Fibroblast of lung (primary cell): ENCODE measurements around the gene UBE2E3. TPM values are rescaled to one million over a fixed set of nuclear protein-coding genes. Genes with fewer than 3 reads are reported as not detected.

Experiments used
- DNase-seq, 2 donors: peaks; one replicate each; pipeline versions ENCODE4 v3.0.0 to v3.0.0-alpha.2; 2010; ENCODE audit warnings: low read depth in 2 of 2
- H2AFZ ChIP-seq: 2 replicates; pipeline ENCODE4 v1.5.1; 2012; ENCODE audit warnings: low read length, control low read depth, inconsistent platforms
- H3K27ac ChIP-seq: 2 replicates; pipeline ENCODE4 v1.5.1; 2011; ENCODE audit warnings: low read length, control low read depth; ENCODE audit not compliant: insufficient read depth
- H3K27me3 ChIP-seq: 2 replicates; pipeline ENCODE4 v1.5.1; 2011; ENCODE audit warnings: mild to moderate bottlenecking, low read length; ENCODE audit not compliant: control insufficient read depth, insufficient read depth
- H3K36me3 ChIP-seq: 2 replicates; pipeline ENCODE4 v1.5.1; 2011; ENCODE audit warnings: low read length; ENCODE audit not compliant: control insufficient read depth, insufficient read depth
- H3K4me1 ChIP-seq: 2 replicates; pipeline ENCODE4 v1.5.1; 2011; ENCODE audit warnings: low read length; ENCODE audit not compliant: control insufficient read depth, insufficient read depth; ENCODE audit errors: extremely low read depth
- H3K4me2 ChIP-seq: 2 replicates; pipeline ENCODE4 v1.5.1; 2011; ENCODE audit warnings: low read length, control low read depth; ENCODE audit not compliant: insufficient read depth; ENCODE audit errors: extremely low read depth
- H3K4me3 ChIP-seq, 4 experiments: fragments of 200-600 bp in 1 of 4; sonication (generic) in 1 of 4; replicated peaks in 1 of 4; 2 replicates each; pipeline ENCODE4 v1.5.1; 2011 to 2016; ENCODE audit warnings: low read length in 4 of 4, low read depth in 3 of 4, mild to moderate bottlenecking in 3 of 4, control low read depth in 2 of 4, inconsistent platforms in 1 of 4, mixed read lengths in 1 of 4; ENCODE audit not compliant: insufficient read depth in 1 of 4; ENCODE audit errors: control extremely low read depth in 1 of 4
- H3K79me2 ChIP-seq: 2 replicates; pipeline ENCODE4 v1.5.1; 2012; ENCODE audit warnings: mild to moderate bottlenecking, low read length, inconsistent platforms; ENCODE audit not compliant: control insufficient read depth, insufficient read depth
- H3K9ac ChIP-seq: 2 replicates; pipeline ENCODE4 v1.5.1; 2011; ENCODE audit warnings: mild to moderate bottlenecking, low read length, control low read depth; ENCODE audit not compliant: insufficient read depth
- H3K9me3 ChIP-seq: 2 replicates; pipeline ENCODE4 v1.5.1; 2012; ENCODE audit warnings: low read depth, low read length; ENCODE audit not compliant: control insufficient read depth, insufficient read depth
- H4K20me1 ChIP-seq: 2 replicates; pipeline ENCODE4 v1.5.1; 2011; ENCODE audit warnings: low read length; ENCODE audit not compliant: control insufficient read depth, insufficient read depth; ENCODE audit errors: extremely low read depth
- CTCF ChIP-seq, 2 donors: IDR thresholded peaks in 1 of 2; conservative IDR thresholded peaks in 1 of 2; 1 replicate in 1 of 2; 2 replicates in 1 of 2; pipeline ENCODE4 v1.5.1; 2011 to 2012; ENCODE audit warnings: low read length in 2 of 2, control low read depth in 1 of 2, inconsistent platforms in 1 of 2, low read depth in 1 of 2, mild to moderate bottlenecking in 1 of 2
- EZH2 ChIP-seq: IDR thresholded peaks from 2 replicates; pipeline ENCODE4 v1.5.1; 2012; ENCODE audit warnings: low read length, control low read depth, mild to moderate bottlenecking; ENCODE audit errors: missing control alignments
- polyA plus RNA-seq, 2 donors: library from polyadenylated mRNA; depleted of rRNA in 1 of 2; stranded (reverse) in 1 of 2; unstranded in 1 of 2; fragments of >200 nt; gene quantifications; 2 replicates each; pipeline ENCODE4 v1.2.1, GENCODE V29; 2011 to 2012; ENCODE audit warnings: missing spikeins in 1 of 2
- total RNA-seq: library from RNA; depleted of rRNA; stranded (reverse); fragments of >200 nt; gene quantifications from 2 replicates; pipeline ENCODE4 v1.2.1, GENCODE V29; 2014

The UBE2E3 gene
- total and polyA plus RNA-seq, 2 donors (not counting 1 experiment from before 2014, with no cell fraction given), result 57.5 to 138 TPM

DNA sequence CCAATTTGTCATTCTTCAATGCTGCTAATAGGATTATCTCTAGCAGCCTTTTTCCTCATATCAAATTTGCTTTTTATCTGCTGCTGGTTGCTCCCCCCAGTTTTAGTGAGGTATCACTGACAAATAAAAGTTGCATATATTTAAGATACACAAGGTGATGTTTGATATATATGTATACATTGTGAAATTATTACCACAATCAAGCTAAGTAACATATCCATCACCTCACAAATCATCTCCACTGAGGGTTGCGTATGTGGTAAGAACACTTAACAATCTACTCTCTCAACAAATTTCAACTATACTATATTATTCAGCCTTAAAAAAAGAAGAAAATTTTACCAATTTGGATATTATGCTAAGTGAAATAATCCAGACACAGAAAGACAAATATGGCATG is 30.5 kb upstream of the UBE2E3 start:
- Histone ChIP-seq H3K36me3 (no peaks in the 10 kb centered on the region), H4K20me1 (no peaks in the 10 kb centered on the region), H3K4me2 (no peak overlapping the region), H3K27me3 (no peaks in the 10 kb centered on the region), H3K9me3 (no peaks in the 10 kb centered on the region), H3K4me1 (no peaks in the 10 kb centered on the region), H3K4me3 (no peak overlapping the region), H2AFZ (no peak overlapping the region), H3K27ac (no peak overlapping the region), H3K9ac (no peak overlapping the region), H3K79me2 (no peaks in the 10 kb centered on the region)
- DNase-seq, result peak in 1 of 2 donors; percentile 25
- TF ChIP-seq EZH2, result no peak
- no peak for TF ChIP-seq CTCF (conservative IDR thresholded peaks at IDR 0.05 in 1 of 2, IDR thresholded peaks at IDR 0.05 in 1 of 2; ENCODE audit: low read depth in 1 of 2, low read length in 2 of 2)

DNA sequence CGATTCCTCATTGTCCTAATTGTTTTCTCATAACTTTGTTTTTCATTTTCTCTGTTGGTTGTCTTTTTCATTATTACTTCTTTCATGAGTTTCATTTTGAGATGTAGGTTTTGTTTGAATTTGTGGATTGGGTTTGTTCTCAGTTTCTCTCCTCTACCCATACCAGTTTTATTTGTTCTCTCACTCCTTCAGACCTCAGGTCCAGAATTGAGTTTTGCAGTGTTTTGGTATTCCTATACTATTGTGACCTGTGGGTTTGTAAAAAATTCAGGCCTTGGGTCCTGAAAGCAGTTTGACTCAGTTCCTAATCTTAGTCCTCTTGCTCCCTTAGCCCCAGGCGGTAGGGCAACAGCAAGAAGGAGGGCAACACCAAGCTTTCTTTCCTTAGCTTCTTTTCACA is 28.3 kb upstream of the UBE2E3 start:
- Histone ChIP-seq H3K27me3 (no peaks in the 10 kb centered on the region), H3K36me3 (no peaks in the 10 kb centered on the region), H4K20me1 (no peaks in the 10 kb centered on the region), H3K4me1 (no peaks in the 10 kb centered on the region), H3K9ac (no peak overlapping the region), H3K79me2 (no peaks in the 10 kb centered on the region), H3K4me3 (no peak overlapping the region), H3K27ac (no peak overlapping the region), H3K4me2 (no peak overlapping the region), H2AFZ (no peak overlapping the region), H3K9me3 (no peaks in the 10 kb centered on the region)
- no peak for TF ChIP-seq EZH2
- TF ChIP-seq CTCF (conservative IDR thresholded peaks at IDR 0.05 in 1 of 2, IDR thresholded peaks at IDR 0.05 in 1 of 2; ENCODE audit: low read depth in 1 of 2, low read length in 2 of 2), result no peak
- no peak for DNase-seq

DNA sequence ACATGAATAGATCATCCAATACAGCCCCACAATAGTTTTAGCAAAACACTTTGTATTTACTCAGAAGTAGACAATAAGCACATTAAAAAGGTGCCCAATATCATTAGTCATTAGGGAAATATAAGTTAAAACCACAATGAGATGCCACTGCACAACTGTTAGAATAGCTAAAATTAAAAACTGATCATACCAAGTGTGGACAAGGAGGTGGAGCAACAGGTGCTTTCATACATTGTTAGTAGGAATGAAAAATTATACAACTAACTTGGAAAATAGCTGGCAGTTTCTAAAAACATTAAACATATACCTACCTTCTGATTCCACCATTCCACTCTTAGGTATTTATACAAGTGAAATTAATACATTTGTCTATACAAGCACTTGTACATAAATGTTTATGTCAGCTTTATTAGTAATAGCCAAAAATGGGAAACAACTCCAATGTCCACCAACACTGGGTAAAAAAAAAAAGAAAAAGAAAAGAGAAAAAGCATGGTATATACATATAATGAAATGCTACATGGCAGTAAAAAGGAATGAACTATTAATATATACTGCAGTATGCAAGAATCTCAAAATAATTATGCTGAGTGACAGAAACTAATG is 27.6 kb upstream of the UBE2E3 start:
- H3K4me3 ChIP-seq, result no peak overlapping the region
- no peaks in the 10 kb centered on the region for H3K9me3 ChIP-seq
- no peak overlapping the region for H2AFZ ChIP-seq
- H3K4me2 ChIP-seq, result no peak overlapping the region
- H3K36me3 ChIP-seq, result no peaks in the 10 kb centered on the region
- H3K27ac ChIP-seq, result no peak overlapping the region
- H3K4me1 ChIP-seq, result no peaks in the 10 kb centered on the region
- DNase-seq, result no peak
- H3K9ac ChIP-seq, result no peak overlapping the region
- TF ChIP-seq CTCF (conservative IDR thresholded peaks at IDR 0.05 in 1 of 2, IDR thresholded peaks at IDR 0.05 in 1 of 2; ENCODE audit: low read depth in 1 of 2, low read length in 2 of 2), result no peak
- H3K79me2 ChIP-seq, result no peaks in the 10 kb centered on the region
- H3K27me3 ChIP-seq, result no peaks in the 10 kb centered on the region
- H4K20me1 ChIP-seq, result no peaks in the 10 kb centered on the region
